Breast epithelium (tissue), 3 donors: ENCODE measurements around the gene KLHL29.

Experiments
- POLR2AphosphoS5 ChIP-seq, 3 donors: sonication (generic); formaldehyde crosslinking; IDR thresholded peaks; one replicate each; pipeline ENCODE4 v1.6.1; 2017; ENCODE audit warnings: antibody characterized with exemption in 3 of 3
- TF ChIP-seq, protein P1 (sequence below), 3 donors: fragments of 450-650 bp; IDR thresholded peaks; one replicate each; pipeline ENCODE4 v1.5.1; 2016 to 2017; ENCODE audit warnings: antibody characterized with exemption in 3 of 3, mild to moderate bottlenecking in 3 of 3, moderate library complexity in 3 of 3

GRCh38 chr2:23507267-23508065, 122.5 kb downstream of the KLHL29 start:
- no peak for TF ChIP-seq POLR2AphosphoS5 (IDR thresholded peaks at IDR 0.05)
- TF ChIP-seq, protein P1, sequence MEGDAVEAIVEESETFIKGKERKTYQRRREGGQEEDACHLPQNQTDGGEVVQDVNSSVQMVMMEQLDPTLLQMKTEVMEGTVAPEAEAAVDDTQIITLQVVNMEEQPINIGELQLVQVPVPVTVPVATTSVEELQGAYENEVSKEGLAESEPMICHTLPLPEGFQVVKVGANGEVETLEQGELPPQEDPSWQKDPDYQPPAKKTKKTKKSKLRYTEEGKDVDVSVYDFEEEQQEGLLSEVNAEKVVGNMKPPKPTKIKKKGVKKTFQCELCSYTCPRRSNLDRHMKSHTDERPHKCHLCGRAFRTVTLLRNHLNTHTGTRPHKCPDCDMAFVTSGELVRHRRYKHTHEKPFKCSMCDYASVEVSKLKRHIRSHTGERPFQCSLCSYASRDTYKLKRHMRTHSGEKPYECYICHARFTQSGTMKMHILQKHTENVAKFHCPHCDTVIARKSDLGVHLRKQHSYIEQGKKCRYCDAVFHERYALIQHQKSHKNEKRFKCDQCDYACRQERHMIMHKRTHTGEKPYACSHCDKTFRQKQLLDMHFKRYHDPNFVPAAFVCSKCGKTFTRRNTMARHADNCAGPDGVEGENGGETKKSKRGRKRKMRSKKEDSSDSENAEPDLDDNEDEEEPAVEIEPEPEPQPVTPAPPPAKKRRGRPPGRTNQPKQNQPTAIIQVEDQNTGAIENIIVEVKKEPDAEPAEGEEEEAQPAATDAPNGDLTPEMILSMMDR (IDR thresholded peaks at IDR 0.05): no peak
